HepG2 (cell line): Measurements from ENCODE around the gene ANKRD13C. TPM values are rescaled to one million over a fixed set of nuclear protein-coding genes. Genes with fewer than 3 reads are reported as not detected.

Experiments used
- ATAC-seq: fragments of 200-7000 bp; cut with Tn5 transposase; 3 replicates; pipeline ENCODE4 v1.9.1; 2020; ENCODE audit warnings: mild to moderate bottlenecking, moderate library complexity
- BruUV-seq: library from RNA; stranded (reverse); fragments of 400-500 nt; replicated peaks from 2 replicates; lab custom pipeline; 2021; lab: Mats Ljungman, UMichigan
- CTCF ChIA-PET: fragments of 300-600 bp; formaldehyde crosslinking; extraction: SDS; loops from one replicate; lab custom pipeline; 2021; ENCODE audit warnings: low total read pairs, inconsistent platforms, low intra/inter-chr PET ratio; lab: Yijun Ruan, JAX
- POLR2A ChIA-PET: fragments of 350-600 bp; sonication (Branson Sonifier 250); formaldehyde crosslinking; loops from one replicate; lab custom pipeline; 2020; ENCODE audit warnings: antibody characterized with exemption, inconsistent platforms; lab: Yijun Ruan, JAX
- DNase-seq: peaks from one replicate; pipeline ENCODE4 v3.0.0-alpha.2; 2015; ENCODE audit warnings: low spot score
- FAIRE-seq: peaks from 3 replicates; lab custom pipeline; 2011; peaks lifted over from hg19 to GRCh38; lab: Jason Lieb, UNC
- H2AFZ ChIP-seq: one replicate; pipeline ENCODE4 v1.6.1; 2011; ENCODE audit warnings: low read length, inconsistent platforms
- H3K27ac ChIP-seq: fragments of 300-600 bp; 3 replicates; pipeline ENCODE4 v1.8.0; 2011; ENCODE audit warnings: mixed run types, mild to moderate bottlenecking, mixed read lengths, low read length, inconsistent platforms; ENCODE audit not compliant: insufficient read depth; ENCODE audit errors: extremely low read length
- H3K27me3 ChIP-seq, 2 experiments: fragments of 200-600 bp in 1 of 2; 2 replicates in 1 of 2; 3 replicates in 1 of 2; pipeline versions ENCODE4 v1.6.0 to v1.8.0; 2011; ENCODE audit warnings: low read length in 2 of 2, mild to moderate bottlenecking in 2 of 2, moderate library complexity in 2 of 2, inconsistent platforms in 1 of 2; ENCODE audit not compliant: insufficient read depth in 2 of 2, control insufficient read depth in 1 of 2
- H3K36me3 ChIP-seq, 2 experiments: fragments of 200-600 bp in 1 of 2; replicated peaks in 1 of 2; 2 replicates in 1 of 2; 3 replicates in 1 of 2; pipeline versions ENCODE4 v1.5.1 to v1.8.0; 2011; ENCODE audit warnings: low read length in 2 of 2, inconsistent platforms in 1 of 2; ENCODE audit not compliant: insufficient read depth in 2 of 2, control insufficient read depth in 1 of 2
- H3K4me1 ChIP-seq: 2 replicates; pipeline ENCODE4 v1.5.1; 2012; ENCODE audit warnings: low read length, inconsistent platforms; ENCODE audit not compliant: insufficient read depth
- H3K4me2 ChIP-seq: 2 replicates; pipeline ENCODE4 v1.6.0; 2011; ENCODE audit warnings: low read depth, low read length, inconsistent platforms
- H3K4me3 ChIP-seq, 3 experiments: fragments of 200-600 bp in 1 of 3; sonication (generic), shearing (Covaris generic) in 1 of 3; replicated peaks in 1 of 3; 2 replicates each; pipeline ENCODE4 v1.5.1; 2011 to 2016; ENCODE audit warnings: low read length in 3 of 3, inconsistent platforms in 2 of 3, low read depth in 2 of 3, mild to moderate bottlenecking in 2 of 3, control low read depth in 1 of 3, mixed read lengths in 1 of 3; ENCODE audit not compliant: insufficient read depth in 1 of 3
- H3K79me2 ChIP-seq: one replicate; pipeline ENCODE4 v1.6.1; 2011; ENCODE audit warnings: low read length, inconsistent platforms; ENCODE audit not compliant: insufficient read depth
- H3K9ac ChIP-seq: 2 replicates; pipeline ENCODE4 v1.6.0; 2011; ENCODE audit warnings: mild to moderate bottlenecking, low read depth, low read length, inconsistent platforms; ENCODE audit not compliant: insufficient read depth
- H3K9me3 ChIP-seq: 2 replicates; pipeline ENCODE4 v1.5.1; 2012; ENCODE audit warnings: mild to moderate bottlenecking, low read length
- H4K20me1 ChIP-seq: 2 replicates; pipeline ENCODE4 v1.6.0; 2011; ENCODE audit warnings: inconsistent platforms, mild to moderate bottlenecking, low read length, moderate library complexity; ENCODE audit not compliant: insufficient read depth
- BCLAF1 ChIP-seq: fragments of 450-650 bp; IDR thresholded peaks from 2 replicates; pipeline ENCODE4 v1.6.1; 2017; ENCODE audit warnings: mild to moderate bottlenecking
- CHCHD3 ChIP-seq: sonication (generic); formaldehyde crosslinking; IDR thresholded peaks from 2 replicates; pipeline ENCODE4 v1.8.0; 2022; ENCODE audit warnings: mild to moderate bottlenecking, missing genetic modification reagents, moderate library complexity
- E2F2 ChIP-seq: sonication (generic); formaldehyde crosslinking; IDR thresholded peaks from 2 replicates; pipeline ENCODE4 v1.4.0; 2020; ENCODE audit warnings: missing genetic modification reagents, borderline replicate concordance
- EED ChIP-seq: sonication (generic); formaldehyde crosslinking; IDR thresholded peaks from 2 replicates; pipeline ENCODE4 v1.5.0; 2020; ENCODE audit warnings: mild to moderate bottlenecking, missing genetic modification reagents
- ETS1 ChIP-seq: sonication (generic); formaldehyde crosslinking; IDR thresholded peaks from 2 replicates; pipeline ENCODE4 v1.4.0; 2020; ENCODE audit warnings: missing genetic modification reagents
- RBM22 ChIP-seq: fragments of 200-400 bp; formaldehyde crosslinking; optimal IDR thresholded peaks from 2 replicates; pipeline ENCODE3; 2017; ENCODE audit warnings: mild to moderate bottlenecking, low read length, moderate library complexity
- RFXANK ChIP-seq: IDR thresholded peaks from 2 replicates; pipeline ENCODE4 v1.6.1; 2016
- SRSF4 ChIP-seq: fragments of 200-400 bp; formaldehyde crosslinking; IDR thresholded peaks from one replicate; pipeline ENCODE4 v1.6.1; 2018; ENCODE audit warnings: mild to moderate bottlenecking, low read depth, low read length, moderate library complexity; ENCODE audit not compliant: poor library complexity, severe bottlenecking
- TOPORS ChIP-seq: sonication (generic); formaldehyde crosslinking; IDR thresholded peaks from 2 replicates; pipeline ENCODE4 v1.8.0; 2023; ENCODE audit warnings: mild to moderate bottlenecking, missing genetic modification reagents
- XBP1 ChIP-seq: sonication (generic); formaldehyde crosslinking; IDR thresholded peaks from 2 replicates; pipeline ENCODE4 v1.5.0; 2020; ENCODE audit warnings: missing genetic modification reagents
- ZGPAT ChIP-seq: IDR thresholded peaks from 2 replicates; pipeline ENCODE4 v1.6.1; 2016; ENCODE audit warnings: mild to moderate bottlenecking
- ZKSCAN5 ChIP-seq: sonication (generic); formaldehyde crosslinking; IDR thresholded peaks from 2 replicates; pipeline ENCODE4 v1.5.1; 2020; ENCODE audit warnings: mild to moderate bottlenecking, missing genetic modification reagents
- ZNF280D ChIP-seq: sonication (generic); formaldehyde crosslinking; IDR thresholded peaks from 2 replicates; pipeline ENCODE4 v1.5.1; 2020; ENCODE audit warnings: mild to moderate bottlenecking, missing genetic modification reagents
- ZNF781 ChIP-seq: sonication (generic); formaldehyde crosslinking; IDR thresholded peaks from 2 replicates; pipeline ENCODE4 v1.5.1; 2020; ENCODE audit warnings: borderline replicate concordance, mild to moderate bottlenecking, missing genetic modification reagents; ENCODE audit errors: not compliant biosample characterization
- WGBS: methylation state at CpG from one replicate; pipeline ENCODE4 v1.1.6; 2017; ENCODE audit warnings: low lambda C conversion rate; 5-methylcytosine and 5-hydroxymethylcytosine counted together
- in situ Hi-C: cut with HindIII; loops from 2 replicates; pipeline ENCODE4 v1.10.0; 2017; ENCODE audit warnings: low pct_unique_long_range_greater_than_20kb; ENCODE audit not compliant: extremely low pct_ligation_motif_present
- intact Hi-C: fragments of 100-400 bp; cut with micrococcal nuclease; formaldehyde crosslinking; loops from one replicate; pipeline ENCODE4 v1.10.0; 2022; ENCODE audit not compliant: unreplicated experiment
- polyA plus RNA-seq, 8 experiments: library from polyadenylated mRNA; depleted of rRNA in 3 of 8; stranded (reverse) in 7 of 8; unstranded in 1 of 8; fragments of >200 nt; fragmentation: Illumina TruSeq in 4 of 8; extraction: Trizol in 4 of 8; gene quantifications; 2 replicates each; pipeline versions ENCODE4 v1.2.1 to v1.2.3, GENCODE V29; 2011 to 2016; ENCODE audit warnings: low read depth in 4 of 8, missing spikeins in 1 of 8, mixed read lengths in 1 of 8; ENCODE audit not compliant: insufficient read depth in 1 of 8
- total RNA-seq, 5 experiments: library from RNA; depleted of rRNA; stranded (reverse); fragments of >200 nt; fragmentation: Illumina TruSeq; extraction: Trizol; gene quantifications; 2 replicates each; pipeline ENCODE4 v1.2.3, GENCODE V29; 2016; ENCODE audit warnings: low read depth in 1 of 5

ANKRD13C gene
- total and polyA plus RNA-seq, 2 of the 13 experiments (the other 11 are each of a cell fraction or from before 2014, with no cell fraction given) = 6.2 to 17.6 TPM

- no peak for TF ChIP-seq ETS1 (CRISPR knock-in tag)
Observed at GRCh38 chr1:70256664-70257063, 97.9 kb downstream of the ANKRD13C start (continued).

GRCh38 chr1:70248729-70249128, 105.8 kb downstream of the ANKRD13C start:
- H3K4me3 ChIP-seq = no peak overlapping the region
- ChIA-PET CTCF (no interaction called here), POLR2A (no interaction called here)
- intact Hi-C loops = no loop called here
- H3K79me2 ChIP-seq = no peaks in the 10 kb centered on the region
- H3K36me3 ChIP-seq = peaks cover 15 to 84% of the 10 kb centered on the region in 2 experiments
- H3K9me3 ChIP-seq = no peaks in the 10 kb centered on the region
- H4K20me1 ChIP-seq = 0 out of 2 replicates have a peak, but pooled peaks cover 15% of the 10 kb centered on the region
- no peak overlapping the region for H2AFZ ChIP-seq
- no TSS peak for BruUV-seq
- 93% methylated on average over 4 of the region's 4 CpGs for WGBS
- DNase-seq (no peak), FAIRE-seq (no peak), ATAC-seq (no peak)
- no peak overlapping the region for H3K9ac ChIP-seq
- no peaks in the 10 kb centered on the region for H3K4me1 ChIP-seq
- no peak overlapping the region for H3K4me2 ChIP-seq
- in situ Hi-C loops = no loop called here
- H3K27ac ChIP-seq = no peak overlapping the region
- H3K27me3 ChIP-seq = no peaks in the 10 kb centered on the region
- TF ChIP-seq XBP1 (no peak), ZNF280D (no peak), ZGPAT (CRISPR knock-in tag) (no peak), CHCHD3 (CRISPR knock-in tag) (no peak), TOPORS (no peak), ZKSCAN5 (CRISPR knock-in tag) (no peak), ZNF781 (CRISPR knock-in tag) (no peak), BCLAF1 (no peak), E2F2 (no peak), RBM22 (no peak), RFXANK (CRISPR knock-in tag) (no peak), EED (CRISPR knock-in tag) (no peak), SRSF4 (no peak)
